Forelimb muscle (tissue), 1 donor: ENCODE data around the gene CAP2. TPM values are rescaled to one million over a fixed set of nuclear protein-coding genes. Genes with fewer than 3 reads are reported as not detected.
"Not testable (repeated sequence)": the region's sequence is repeated elsewhere in the genome, so short reads cannot be mapped to it uniquely, and the experiment has no call there.

Experiments
- DNase-seq: peaks from one replicate; pipeline ENCODE4 v3.0.0-alpha.2; 2013; ENCODE audit warnings: low read depth
- polyA plus RNA-seq: library from polyadenylated mRNA; unstranded; fragments of 120-200 nt; gene quantifications from one replicate; pipeline ENCODE4 v1.2.1, GENCODE V29; 2013; ENCODE audit not compliant: insufficient read length

Gene CAP2
- polyA plus RNA-seq, 1 donor: 203 TPM

DNA sequence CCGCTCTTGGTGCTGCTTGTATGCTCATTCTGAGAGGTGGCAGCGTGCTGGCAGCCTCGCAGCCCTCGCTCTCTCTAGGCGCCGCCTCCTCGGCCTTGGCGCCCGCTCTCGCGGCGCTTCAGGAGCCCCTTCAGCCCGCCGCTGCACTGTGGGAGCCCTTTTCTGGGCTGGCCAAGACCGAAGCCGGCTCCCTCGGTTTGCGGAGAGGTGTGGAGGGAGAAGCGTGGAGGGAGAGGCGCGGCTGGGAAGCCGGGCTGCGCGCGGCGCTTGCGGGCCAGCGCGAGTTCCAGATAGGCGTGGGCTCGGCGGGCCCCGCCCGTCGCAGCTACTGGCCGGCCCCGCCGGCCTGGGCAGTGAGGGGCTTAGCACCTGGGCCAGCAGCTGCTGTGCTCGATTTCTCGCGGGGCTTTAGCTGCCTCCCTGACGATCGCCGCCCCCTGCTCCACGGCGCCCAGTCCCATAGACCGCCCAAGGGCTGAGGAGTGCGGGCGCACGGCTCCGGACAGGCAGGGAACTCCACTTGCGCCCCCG lies 187.2 kb downstream of the CAP2 start:
- DNase-seq: no peak

DNA sequence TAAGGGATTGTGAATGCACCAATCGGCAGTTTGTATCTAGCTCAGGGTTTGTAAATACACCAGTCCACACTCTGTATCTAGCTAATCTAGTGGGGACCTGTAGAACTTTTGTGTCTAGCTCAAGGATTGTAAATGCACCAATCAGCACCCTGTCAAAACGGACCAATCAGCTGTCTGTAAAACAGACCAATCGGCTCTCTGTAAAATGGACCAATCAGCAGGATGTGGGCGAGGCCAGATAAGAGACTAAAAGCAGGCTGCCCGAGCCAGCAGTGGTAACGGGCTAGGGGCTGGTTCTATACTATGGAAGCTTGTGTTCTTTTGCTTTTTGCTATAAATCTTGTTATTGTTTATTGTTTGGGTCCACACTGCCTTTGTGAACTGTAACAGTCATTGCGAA lies 187.9 kb downstream of the CAP2 start:
- DNase-seq: not testable (repeated sequence)

DNA sequence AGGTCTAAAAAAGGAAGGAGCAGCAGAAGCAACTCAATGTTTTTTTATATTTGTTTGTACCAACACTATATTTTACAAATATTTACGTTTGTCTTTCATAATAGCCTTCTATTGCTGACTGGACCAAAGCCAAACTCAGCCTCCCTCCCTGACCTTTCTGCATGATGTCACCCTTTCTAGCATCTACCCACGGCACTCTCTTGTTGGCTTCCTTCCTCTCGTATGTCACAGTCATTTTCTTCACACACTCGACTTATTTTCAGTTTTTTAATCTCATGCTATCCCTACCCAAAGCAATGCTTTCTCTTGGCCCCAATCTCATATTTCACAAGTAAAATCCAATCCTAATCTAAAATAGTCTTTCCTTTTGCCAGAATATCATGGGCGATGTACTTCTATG lies 190.4 kb downstream of the CAP2 start:
- no peak for DNase-seq

DNA sequence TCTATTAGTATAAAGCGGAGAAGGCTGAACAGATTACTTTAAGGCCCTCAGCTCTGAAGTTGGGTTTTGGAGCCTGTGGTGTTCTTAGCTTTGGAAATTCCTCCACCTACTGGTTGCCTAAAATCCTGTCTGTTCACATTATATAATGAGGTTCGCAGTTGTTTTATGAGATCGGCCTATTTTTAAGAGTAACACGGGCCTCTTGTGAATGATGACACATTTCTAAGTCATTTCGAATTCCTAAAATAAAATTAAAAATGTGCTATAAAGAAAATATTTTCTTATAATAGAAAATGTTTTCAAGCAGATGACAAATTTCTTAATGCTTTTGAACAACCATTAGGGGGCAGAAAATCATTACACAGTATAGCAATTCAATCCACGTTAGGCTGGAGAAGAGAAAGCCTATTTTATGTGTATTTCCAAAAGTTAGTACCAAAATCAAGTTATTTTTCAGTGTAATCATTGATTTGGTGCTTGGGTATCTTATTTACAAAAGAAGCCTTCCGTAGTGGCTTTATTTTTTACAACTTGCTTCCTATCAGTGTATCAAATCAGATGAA lies 190.9 kb downstream of the CAP2 start:
- DNase-seq: peak; percentile 61

DNA sequence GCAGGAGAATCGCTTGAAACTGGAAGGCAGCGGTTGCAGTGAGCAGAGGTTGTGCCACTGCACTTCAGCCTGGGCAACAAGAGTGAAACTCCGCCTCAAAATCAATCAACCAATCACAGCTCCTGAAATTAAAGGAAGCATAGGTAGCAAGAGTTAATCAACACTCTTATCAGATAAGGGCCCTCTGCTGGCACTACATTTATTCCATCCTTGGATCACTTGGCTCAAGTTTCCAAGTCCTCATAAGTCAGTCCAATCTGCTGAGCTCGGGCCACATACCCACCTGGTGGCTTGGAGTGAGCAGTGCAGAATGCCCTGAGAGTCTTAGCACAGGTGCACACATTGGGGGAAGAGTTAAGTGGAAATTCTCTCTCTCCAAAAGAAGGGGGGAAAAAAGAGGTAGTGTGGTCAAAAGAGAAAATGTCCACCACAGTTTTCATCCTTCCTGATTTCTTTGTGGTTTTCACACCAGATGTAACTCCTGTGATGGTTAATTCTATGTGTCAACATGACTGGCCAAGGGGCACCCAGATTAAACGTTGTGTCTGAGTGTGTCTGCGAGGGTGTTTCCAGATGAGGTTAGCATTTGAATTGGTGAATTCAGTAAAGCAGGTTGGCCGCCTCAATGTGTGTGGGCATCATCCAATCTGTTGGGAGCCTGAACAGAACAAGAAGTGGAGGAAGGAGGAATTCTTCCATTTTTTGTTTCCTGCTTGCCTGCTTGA lies 192.5 kb downstream of the CAP2 start:
- DNase-seq: no peak

DNA sequence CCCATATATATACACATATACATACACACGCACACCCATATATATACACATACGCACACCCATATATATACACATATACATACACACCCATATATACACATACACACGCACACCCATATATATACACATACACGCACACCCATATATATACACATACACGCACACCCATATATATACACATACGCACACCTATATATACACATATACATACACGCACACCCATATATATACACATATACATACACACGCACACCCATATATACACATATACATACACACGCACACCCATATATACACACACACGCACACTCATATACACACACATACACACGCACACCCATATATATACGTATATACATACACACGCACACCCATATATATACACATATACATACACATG lies 193.2 kb downstream of the CAP2 start:
- not testable (repeated sequence) for DNase-seq

DNA sequence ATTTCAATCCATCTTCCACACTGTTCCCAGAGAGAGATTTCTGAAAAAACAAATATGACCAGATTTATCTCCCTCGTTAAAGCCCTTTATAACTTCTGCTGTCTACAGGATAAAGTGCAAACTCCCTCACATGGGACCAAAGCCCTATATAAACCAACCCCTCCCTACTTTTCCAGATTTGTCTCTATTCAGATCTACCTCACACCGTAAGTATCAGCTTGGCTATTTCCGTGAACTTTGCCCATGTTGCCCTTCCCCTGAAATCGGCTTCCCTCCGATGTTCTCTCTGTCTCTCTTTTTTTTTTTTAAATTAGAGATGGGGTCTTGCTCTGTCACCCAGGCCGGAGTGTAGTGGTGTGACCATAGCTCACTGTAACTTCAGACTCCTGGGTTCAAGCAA lies 194.6 kb downstream of the CAP2 start:
- no peak for DNase-seq

DNA sequence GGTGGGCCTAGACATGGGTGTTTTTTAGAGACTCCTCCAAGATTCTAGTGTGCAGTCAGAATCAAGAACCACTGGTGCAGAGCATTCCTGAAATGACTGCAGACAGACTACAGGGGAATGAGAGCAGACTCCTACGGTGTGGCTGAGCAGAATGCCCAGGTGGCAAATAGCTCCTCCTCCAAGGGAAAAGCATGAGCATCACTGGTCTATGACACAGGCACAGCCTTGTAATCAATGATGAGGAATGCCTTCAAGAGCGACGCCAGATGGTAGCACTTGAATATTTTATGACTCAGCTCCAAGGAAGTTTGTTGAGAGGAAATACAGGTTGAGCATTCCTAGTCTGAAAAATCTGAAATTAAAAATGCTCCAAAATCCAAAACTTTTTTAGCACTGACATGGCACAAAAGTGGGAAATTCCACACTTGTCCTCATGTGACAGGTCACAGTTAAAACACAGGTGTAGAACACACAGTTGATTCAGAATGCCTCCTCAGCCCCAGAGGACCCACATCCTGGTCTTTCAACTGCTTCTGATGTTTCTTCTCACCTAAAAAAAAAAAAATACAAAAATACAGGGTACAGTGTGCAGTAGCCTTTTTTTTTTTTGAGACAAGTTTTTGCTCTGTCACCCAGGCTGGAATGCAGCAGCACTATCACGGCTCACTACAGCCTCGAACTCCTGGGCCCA lies 196.2 kb downstream of the CAP2 start:
- DNase-seq: no peak

DNA sequence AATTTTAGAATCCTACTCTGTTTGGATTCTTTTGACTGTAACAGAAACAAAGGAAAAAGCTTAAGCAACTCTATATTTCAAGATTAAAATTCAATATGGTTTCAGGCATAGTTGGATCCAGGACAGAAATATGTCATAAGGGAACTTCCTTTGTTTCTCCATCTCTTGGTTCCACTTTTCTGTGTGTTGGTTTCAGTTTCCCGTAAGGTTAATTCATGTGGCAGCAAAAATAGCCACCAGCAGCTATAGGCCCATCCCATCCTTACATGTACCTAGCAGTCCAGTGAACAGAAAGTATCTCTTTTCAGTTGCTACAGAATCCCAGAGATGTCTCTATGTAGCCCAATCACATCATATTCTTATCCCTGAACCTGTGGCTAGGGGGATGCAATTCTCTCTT lies 197.9 kb downstream of the CAP2 start:
- no peak for DNase-seq

DNA sequence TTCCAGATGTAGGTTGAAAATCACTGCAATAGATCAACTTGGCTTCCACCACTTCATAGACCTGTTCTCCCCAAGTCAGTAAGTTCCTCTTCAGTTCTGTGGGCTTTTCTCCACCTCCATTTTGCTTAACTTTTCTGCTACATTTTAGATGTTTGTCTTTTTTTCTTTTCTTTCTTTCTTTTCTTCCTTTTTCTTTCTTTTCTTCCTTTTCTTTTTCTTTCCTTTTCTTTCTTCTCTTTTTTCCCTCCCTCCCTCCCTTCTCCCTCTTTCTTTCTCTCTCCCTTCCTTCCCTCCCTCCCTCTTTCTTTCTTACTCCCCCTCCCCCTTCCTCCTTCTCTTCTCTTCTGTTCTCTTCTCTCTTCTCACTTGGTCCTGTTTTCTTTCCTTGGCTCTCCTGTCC lies 199.9 kb downstream of the CAP2 start:
- DNase-seq: no peak

DNA sequence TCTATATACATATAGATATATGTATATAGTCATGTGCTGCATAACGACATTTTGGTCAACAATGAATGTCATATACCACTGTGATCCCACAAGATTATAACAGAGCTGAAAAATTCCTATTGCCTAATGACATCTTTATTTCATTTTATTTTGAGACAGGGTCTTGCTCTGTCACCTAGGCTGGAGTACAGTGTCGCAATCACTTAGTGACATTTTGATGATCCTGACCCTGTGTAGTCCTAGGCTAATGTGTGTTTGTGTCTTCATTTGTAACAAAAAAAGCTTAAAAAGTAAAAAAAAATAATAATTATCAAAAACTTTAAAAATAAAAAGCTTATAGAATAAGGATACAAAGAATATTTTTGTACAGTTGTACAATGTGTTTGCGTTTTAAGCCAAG lies 202.7 kb downstream of the CAP2 start:
- no peak for DNase-seq

DNA sequence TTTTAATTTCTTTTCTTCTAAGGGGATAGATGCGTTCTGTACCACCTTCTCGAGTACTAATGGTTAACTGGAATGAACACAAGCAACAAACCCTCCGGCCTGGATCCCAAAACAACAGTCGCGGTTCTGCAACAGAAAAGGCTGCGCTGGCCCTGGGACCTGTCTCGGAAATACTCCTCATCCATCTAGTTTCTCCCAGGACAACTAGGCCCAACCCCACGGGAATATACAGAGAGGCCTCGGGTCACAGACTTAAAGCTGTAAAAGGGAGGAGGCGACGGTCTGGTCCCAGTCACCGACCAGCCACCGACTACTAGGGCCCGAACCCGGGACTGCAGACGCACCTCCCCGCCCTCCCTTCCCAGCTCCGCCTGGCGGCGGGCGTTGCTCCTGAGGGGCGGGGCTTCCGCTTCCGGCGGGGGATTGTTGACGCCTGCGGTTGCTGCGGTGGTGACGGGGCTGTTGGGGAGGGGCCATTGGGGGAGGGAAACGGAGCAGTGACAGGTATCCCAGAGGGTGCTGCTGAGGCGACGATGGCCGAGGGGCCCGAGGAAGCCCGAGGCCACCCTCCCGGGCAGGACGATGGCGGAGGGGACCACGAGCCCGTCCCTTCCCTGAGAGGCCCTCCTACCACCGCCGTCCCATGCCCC lies 206.6 kb downstream of the CAP2 start, which contains the start of gene FAM8A1:
Gene FAM8A1 (plus strand): TSS at position 426 of the 650 bp plus-strand sequence. CDS start 108 bp downstream, at position 534.
- DNase-seq: peak; percentile 80

DNA sequence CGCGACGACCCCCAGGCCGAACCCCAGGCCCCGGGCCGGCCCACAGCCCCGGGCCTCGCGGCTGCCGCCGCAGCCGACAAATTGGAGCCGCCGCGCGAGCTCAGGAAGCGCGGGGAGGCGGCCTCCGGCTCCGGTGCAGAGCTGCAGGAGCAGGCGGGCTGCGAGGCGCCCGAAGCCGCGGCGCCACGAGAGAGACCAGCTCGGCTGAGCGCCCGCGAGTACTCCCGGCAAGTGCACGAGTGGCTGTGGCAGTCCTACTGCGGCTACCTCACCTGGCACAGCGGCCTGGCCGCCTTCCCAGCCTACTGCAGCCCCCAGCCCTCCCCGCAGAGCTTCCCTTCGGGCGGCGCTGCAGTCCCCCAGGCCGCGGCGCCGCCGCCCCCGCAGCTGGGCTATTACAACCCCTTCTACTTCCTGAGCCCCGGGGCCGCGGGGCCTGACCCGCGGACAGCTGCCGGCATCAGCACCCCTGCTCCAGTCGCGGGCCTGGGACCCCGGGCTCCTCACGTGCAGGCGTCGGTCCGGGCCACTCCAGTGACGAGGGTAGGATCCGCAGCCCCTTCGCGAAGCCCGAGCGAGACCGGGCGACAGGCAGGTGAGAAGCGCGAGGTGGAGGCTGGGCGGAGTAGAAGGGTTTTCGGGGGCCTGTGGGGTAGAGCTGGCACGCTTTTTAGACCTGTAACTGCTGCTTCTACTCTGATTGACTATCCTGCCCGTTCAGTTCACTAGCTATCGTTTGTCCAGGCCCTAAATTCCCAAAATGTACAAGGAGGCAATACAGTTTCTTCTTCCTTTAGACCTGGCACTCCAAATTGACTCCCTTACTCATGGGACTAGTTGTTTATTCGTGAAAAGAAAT lies 207.4 kb downstream of the CAP2 start:
- DNase-seq: no peak

DNA sequence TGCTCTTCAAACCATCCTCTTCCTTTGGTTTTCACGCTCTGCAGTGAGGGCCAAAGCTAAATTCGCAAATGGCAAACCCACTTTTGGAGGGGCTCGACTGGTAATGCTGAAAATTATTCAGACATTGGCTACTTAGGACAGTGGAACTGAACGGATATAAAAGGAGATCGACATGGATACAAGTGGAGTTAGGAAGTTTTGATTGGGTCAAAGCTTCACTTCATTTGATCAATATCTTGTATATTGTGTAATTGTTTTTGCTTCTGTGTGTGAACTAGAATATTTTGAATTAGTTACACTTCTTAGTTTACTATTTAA lies 207.9 kb downstream of the CAP2 start:
- DNase-seq: no peak

DNA sequence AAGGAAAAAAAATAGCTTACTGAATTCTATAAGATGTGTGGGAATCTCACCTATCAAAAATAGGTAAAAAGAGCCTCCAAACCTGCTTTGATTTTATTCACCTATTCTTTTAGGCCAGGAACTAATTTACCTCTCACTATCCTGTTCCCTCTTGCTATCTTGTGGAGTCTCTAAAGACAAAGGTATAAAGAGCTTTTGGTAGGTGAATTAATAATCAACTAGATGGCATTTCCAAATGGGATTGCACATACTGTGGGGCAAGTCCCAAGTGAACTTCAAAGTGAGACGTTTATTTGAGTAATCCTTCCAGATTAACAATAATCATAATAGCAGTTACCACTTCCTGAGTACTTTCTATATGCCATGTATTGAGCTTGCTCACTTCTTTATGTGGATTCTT lies 209.5 kb downstream of the CAP2 start:
- DNase-seq: no peak

DNA sequence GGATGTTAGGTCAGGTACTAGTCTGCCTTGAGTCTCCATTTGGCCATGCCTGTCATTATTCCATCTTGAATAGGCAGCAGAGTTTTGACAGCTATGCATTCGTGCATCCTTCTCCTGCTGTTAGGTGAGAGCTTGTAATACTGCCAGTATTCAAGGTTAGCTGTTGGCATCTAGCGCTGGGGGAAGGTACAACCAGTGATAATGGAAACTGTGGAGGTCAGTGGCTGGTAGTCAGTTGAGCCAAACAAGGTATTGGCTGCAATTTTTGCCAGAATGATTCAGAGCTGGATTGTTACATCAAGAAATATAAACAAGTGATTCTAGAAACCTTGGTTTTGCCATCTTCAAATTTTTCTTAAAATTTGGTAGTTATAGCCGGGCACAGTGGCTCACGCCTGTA lies 213.2 kb downstream of the CAP2 start:
- no peak for DNase-seq

Other genes starting within 250 kb of the CAP2 start
- 348 TPM for gene RBM24, start 112.2 kb upstream of the CAP2 start, polyA plus RNA-seq
- gene FAM8A1, start 206.7 kb downstream of the CAP2 start, polyA plus RNA-seq: 26.0 TPM